Duodenal mucosa (tissue), 2 donors: ENCODE measurements around the gene CTNNA2.

ENCODE experiments used
- H3K27ac ChIP-seq: one replicate; pipeline ENCODE4 v1.7.0; 2013; ENCODE audit warnings: low read depth, low read length
- H3K27me3 ChIP-seq, 2 donors: one replicate each; pipeline ENCODE4 v1.7.0; 2013; ENCODE audit warnings: low read length in 2 of 2, control low read depth in 1 of 2; ENCODE audit not compliant: insufficient read depth in 2 of 2, control insufficient read depth in 1 of 2
- H3K36me3 ChIP-seq, 2 donors: one replicate each; pipeline ENCODE4 v1.7.0; 2013; ENCODE audit warnings: low read length in 2 of 2, control low read depth in 1 of 2; ENCODE audit not compliant: insufficient read depth in 2 of 2, control insufficient read depth in 1 of 2
- H3K4me1 ChIP-seq, 2 donors: one replicate each; pipeline ENCODE4 v1.7.0; 2013; ENCODE audit warnings: low read length in 2 of 2, control low read depth in 1 of 2; ENCODE audit not compliant: insufficient read depth in 2 of 2, control insufficient read depth in 1 of 2
- H3K4me3 ChIP-seq, 2 donors: one replicate each; pipeline ENCODE4 v1.7.0; 2013; ENCODE audit warnings: low read length in 2 of 2, low read depth in 1 of 2
- H3K9ac ChIP-seq, 2 donors: one replicate each; pipeline ENCODE4 v1.7.0; 2013; ENCODE audit warnings: low read length in 2 of 2, low read depth in 1 of 2
- H3K9me3 ChIP-seq, 2 donors: one replicate each; pipeline ENCODE4 v1.7.0; 2013; ENCODE audit warnings: low read length in 2 of 2, control low read depth in 1 of 2; ENCODE audit not compliant: control insufficient read depth in 1 of 2

CTNNA2 gene

GRCh38 chr2:79512442-79513401 is at the start of gene CTNNA2:
CTNNA2 (plus strand) TSS chr2:79513051.
- Histone ChIP-seq H3K9ac (no peak within 1 kb of the TSS), H3K36me3 (no peaks in the 10 kb centered on the region), H3K9me3 (no peaks in the 10 kb centered on the region), H3K4me1 (no peaks in the 10 kb centered on the region), H3K27ac (no peak within 1 kb of the TSS), H3K27me3 (peaks cover 0 to 10% of the 10 kb centered on the region in 2 donors), H3K4me3 (no peak within 1 kb of the TSS)

GRCh38 chr2:79487399-79487798 is 25.5 kb upstream of the CTNNA2 start:
- no peaks in the 10 kb centered on the region for H3K27me3 ChIP-seq
- no peak overlapping the region for H3K4me3 ChIP-seq
- H3K27ac ChIP-seq = no peak overlapping the region
- no peaks in the 10 kb centered on the region for H3K4me1 ChIP-seq
- no peak overlapping the region for H3K9ac ChIP-seq
- no peaks in the 10 kb centered on the region for H3K9me3 ChIP-seq
- no peaks in the 10 kb centered on the region for H3K36me3 ChIP-seq

- Histone ChIP-seq H3K4me3 (no peak overlapping the region), H3K4me1 (no peaks in the 10 kb centered on the region), H3K27ac (no peak overlapping the region), H3K27me3 (peaks cover 0 to 10% of the 10 kb centered on the region in 2 donors), H3K9me3 (no peaks in the 10 kb centered on the region), H3K36me3 (no peaks in the 10 kb centered on the region), H3K9ac (no peak overlapping the region)
These were observed 1.4 kb upstream of the CTNNA2 start for GRCh38 chr2:79511320-79511951.

GRCh38 chr2:79513711-79514110 is 860 bp downstream of the CTNNA2 start:
- H3K36me3 ChIP-seq = no peaks in the 10 kb centered on the region
- H3K4me3 ChIP-seq = no peak overlapping the region
- peaks cover 0 to 10% of the 10 kb centered on the region in 2 donors for H3K27me3 ChIP-seq
- no peaks in the 10 kb centered on the region for H3K9me3 ChIP-seq
- no peak overlapping the region for H3K9ac ChIP-seq
- H3K27ac ChIP-seq = no peak overlapping the region
- no peaks in the 10 kb centered on the region for H3K4me1 ChIP-seq

GRCh38 chr2:79529636-79530035 is 16.8 kb downstream of the CTNNA2 start:
- H3K4me3 ChIP-seq = no peak overlapping the region
- H3K9ac ChIP-seq = no peak overlapping the region
- no peaks in the 10 kb centered on the region for H3K9me3 ChIP-seq
- no peaks in the 10 kb centered on the region for H3K4me1 ChIP-seq
- no peak overlapping the region for H3K27ac ChIP-seq
- H3K27me3 ChIP-seq = no peaks in the 10 kb centered on the region
- H3K36me3 ChIP-seq = no peaks in the 10 kb centered on the region

- no peaks in the 10 kb centered on the region for H3K4me1 ChIP-seq
- H3K27me3 ChIP-seq = no peaks in the 10 kb centered on the region
- H3K9me3 ChIP-seq = no peaks in the 10 kb centered on the region
- H3K9ac ChIP-seq = no peak overlapping the region
- no peak overlapping the region for H3K27ac ChIP-seq
- no peak overlapping the region for H3K4me3 ChIP-seq
- H3K36me3 ChIP-seq = no peaks in the 10 kb centered on the region
These were observed 17.6 kb downstream of the CTNNA2 start for GRCh38 chr2:79530443-79530842.

- Histone ChIP-seq H3K4me1 (no peaks in the 10 kb centered on the region), H3K27me3 (no peaks in the 10 kb centered on the region), H3K9me3 (peaks cover 27 to 40% of the 10 kb centered on the region in 2 donors), H3K27ac (no peak overlapping the region), H3K9ac (no peak overlapping the region), H3K4me3 (no peak overlapping the region), H3K36me3 (no peaks in the 10 kb centered on the region)
These were observed 34.7 kb downstream of the CTNNA2 start for GRCh38 chr2:79547568-79547967.

GRCh38 chr2:79552653-79553052 is 39.8 kb downstream of the CTNNA2 start:
- peaks cover 15 to 33% of the 10 kb centered on the region in 2 donors for H3K9me3 ChIP-seq
- H3K4me1 ChIP-seq = no peaks in the 10 kb centered on the region
- no peak overlapping the region for H3K4me3 ChIP-seq
- H3K36me3 ChIP-seq = no peaks in the 10 kb centered on the region
- H3K27ac ChIP-seq = no peak overlapping the region
- H3K9ac ChIP-seq = no peak overlapping the region
- H3K27me3 ChIP-seq = no peaks in the 10 kb centered on the region

GRCh38 chr2:79554899-79555298 is 42.0 kb downstream of the CTNNA2 start:
- Histone ChIP-seq H3K4me1 (no peaks in the 10 kb centered on the region), H3K36me3 (no peaks in the 10 kb centered on the region), H3K27me3 (no peaks in the 10 kb centered on the region), H3K9ac (no peak overlapping the region), H3K27ac (no peak overlapping the region), H3K9me3 (peaks cover 2 to 12% of the 10 kb centered on the region in 2 donors), H3K4me3 (no peak overlapping the region)

- Histone ChIP-seq H3K27ac (no peak overlapping the region), H3K9me3 (no peaks in the 10 kb centered on the region), H3K4me3 (no peak overlapping the region), H3K36me3 (no peaks in the 10 kb centered on the region), H3K9ac (no peak overlapping the region), H3K4me1 (no peaks in the 10 kb centered on the region), H3K27me3 (no peaks in the 10 kb centered on the region)
These were observed 51.2 kb downstream of the CTNNA2 start for GRCh38 chr2:79564065-79564464.
